WTC11 (cell line): Measurements from ENCODE around the gene MECR. TPM values are rescaled to one million over a fixed set of nuclear protein-coding genes. Genes with fewer than 3 reads are reported as not detected.

Source experiments
- ATAC-seq: fragments of 200-7000 bp; cut with Tn5 transposase; 2 replicates; pipeline ENCODE4 v1.10.0; 2021; ENCODE audit warnings: mild to moderate bottlenecking, moderate library complexity
- CTCF ChIA-PET: fragments of 300-600 bp; sonication (Branson Sonifier 250); formaldehyde crosslinking; loops from one replicate; lab custom pipeline; 2021; ENCODE audit warnings: antibody characterized with exemption; lab: Charles Lee
- POLR2A ChIA-PET: fragments of 350-600 bp; sonication (Branson Sonifier 250); formaldehyde crosslinking; loops from one replicate; lab custom pipeline; 2021; ENCODE audit warnings: antibody characterized with exemption; lab: Charles Lee
- DNase-seq: peaks from one replicate; pipeline ENCODE4 v3.0.0; 2021; ENCODE audit warnings: low spot score
- H3K27ac Mint-ChIP-seq: 2 replicates; pipeline ENCODE4 v1.8.0; 2021; ENCODE audit warnings: mixed read lengths
- H3K27me3 Mint-ChIP-seq: 2 replicates; pipeline ENCODE4 v1.8.0; 2021; ENCODE audit warnings: low read depth, mild to moderate bottlenecking, moderate library complexity, mixed read lengths
- H3K36me3 Mint-ChIP-seq: 2 replicates; pipeline ENCODE4 v1.8.0; 2021; ENCODE audit warnings: mixed read lengths
- H3K4me1 Mint-ChIP-seq: 2 replicates; pipeline ENCODE4 v1.8.0; 2022; ENCODE audit warnings: mixed read lengths
- H3K4me3 Mint-ChIP-seq: 2 replicates; pipeline ENCODE4 v1.8.0; 2021; ENCODE audit warnings: mild to moderate bottlenecking, moderate library complexity, mixed read lengths
- H3K9me3 Mint-ChIP-seq: 2 replicates; pipeline ENCODE4 v1.8.0; 2021; ENCODE audit warnings: mixed read lengths
- ATF1 ChIP-seq: sonication (generic); formaldehyde crosslinking; IDR thresholded peaks from 2 replicates; pipeline ENCODE4 v1.8.1; 2023; ENCODE audit warnings: mild to moderate bottlenecking, moderate library complexity, missing genetic modification reagents
- CBFB ChIP-seq: sonication (generic); formaldehyde crosslinking; IDR thresholded peaks from 2 replicates; pipeline ENCODE4 v1.8.1; 2022; ENCODE audit warnings: mild to moderate bottlenecking, low read depth, missing genetic modification reagents
- ESRRA ChIP-seq: sonication (generic); formaldehyde crosslinking; IDR thresholded peaks from 2 replicates; pipeline ENCODE4 v1.8.1; 2022; ENCODE audit warnings: mild to moderate bottlenecking, missing genetic modification reagents, borderline replicate concordance
- ETV6 ChIP-seq: sonication (generic); formaldehyde crosslinking; IDR thresholded peaks from 2 replicates; pipeline ENCODE4 v1.8.1; 2022; ENCODE audit warnings: mild to moderate bottlenecking, missing genetic modification reagents
- FOXJ3 ChIP-seq: sonication (generic); formaldehyde crosslinking; IDR thresholded peaks from 2 replicates; pipeline ENCODE4 v1.9.0; 2021; ENCODE audit warnings: missing genetic modification reagents, mild to moderate bottlenecking, borderline replicate concordance
- OVOL2 ChIP-seq: fragments of 250-450 bp; sonication (Bioruptor Pico); IDR thresholded peaks from 2 replicates; pipeline ENCODE4 v1.9.0; 2021; ENCODE audit warnings: mild to moderate bottlenecking, borderline replicate concordance
- PRRX2 ChIP-seq: fragments of 250-450 bp; sonication (Bioruptor Pico); IDR thresholded peaks from 2 replicates; pipeline ENCODE4 v1.8.0; 2021; ENCODE audit warnings: mild to moderate bottlenecking
- SMAD4 ChIP-seq: sonication (generic); formaldehyde crosslinking; IDR thresholded peaks from 2 replicates; pipeline ENCODE4 v1.8.0; 2022; ENCODE audit warnings: mild to moderate bottlenecking, missing genetic modification reagents
- SP1 ChIP-seq: sonication (generic); formaldehyde crosslinking; conservative IDR thresholded peaks from 2 replicates; pipeline ENCODE4 v1.8.1; 2022; ENCODE audit warnings: missing genetic modification reagents
- TEAD1 ChIP-seq: sonication (generic); formaldehyde crosslinking; IDR thresholded peaks from 2 replicates; pipeline ENCODE4 v1.8.0; 2022; ENCODE audit warnings: mild to moderate bottlenecking, missing genetic modification reagents
- ZNF317 ChIP-seq: sonication (generic); formaldehyde crosslinking; IDR thresholded peaks from 2 replicates; pipeline ENCODE4 v1.8.1; 2023; ENCODE audit warnings: low read depth, mild to moderate bottlenecking, moderate library complexity, missing genetic modification reagents, borderline replicate concordance
- ZNF423 ChIP-seq: fragments of 250-450 bp; sonication (Bioruptor Pico); IDR thresholded peaks from 2 replicates; pipeline ENCODE4 v2.1.2; 2022; ENCODE audit warnings: mild to moderate bottlenecking, moderate library complexity
- total RNA-seq: library from RNA; stranded (reverse); gene quantifications from 3 replicates; pipeline ENCODE4 v1.2.3, GENCODE V29; 2021
- TF ChIP-seq, protein P1 (sequence below): sonication (generic); formaldehyde crosslinking; IDR thresholded peaks from 2 replicates; pipeline ENCODE4 v1.8.0; 2023; ENCODE audit warnings: mild to moderate bottlenecking, missing genetic modification reagents
- TF ChIP-seq, protein P2 (sequence below): sonication (generic); formaldehyde crosslinking; IDR thresholded peaks from 2 replicates; pipeline ENCODE4 v1.8.0; 2022; ENCODE audit warnings: mild to moderate bottlenecking, missing genetic modification reagents
- TF ChIP-seq, protein P3 (sequence below): sonication (generic); formaldehyde crosslinking; conservative IDR thresholded peaks from 2 replicates; pipeline ENCODE4 v1.8.1; 2022; ENCODE audit warnings: mild to moderate bottlenecking, missing genetic modification reagents
- TF ChIP-seq, protein P4 (sequence below): sonication (generic); formaldehyde crosslinking; IDR thresholded peaks from 2 replicates; pipeline ENCODE4 v1.8.1; 2022; ENCODE audit warnings: mild to moderate bottlenecking, moderate library complexity, missing genetic modification reagents
- TF ChIP-seq, protein P5 (sequence below): fragments of 250-450 bp; sonication (Bioruptor Pico); IDR thresholded peaks from 2 replicates; pipeline ENCODE4 v1.9.0; 2021; ENCODE audit warnings: moderate library complexity, mild to moderate bottlenecking, inconsistent platforms, borderline replicate concordance
- TF ChIP-seq, protein P6 (sequence below): sonication (generic); formaldehyde crosslinking; IDR thresholded peaks from 2 replicates; pipeline ENCODE4 v1.8.1; 2023; ENCODE audit warnings: mild to moderate bottlenecking, missing genetic modification reagents

The MECR gene
- total RNA-seq, 1 experiment from 2014 or later = 37.6 TPM

DNA sequence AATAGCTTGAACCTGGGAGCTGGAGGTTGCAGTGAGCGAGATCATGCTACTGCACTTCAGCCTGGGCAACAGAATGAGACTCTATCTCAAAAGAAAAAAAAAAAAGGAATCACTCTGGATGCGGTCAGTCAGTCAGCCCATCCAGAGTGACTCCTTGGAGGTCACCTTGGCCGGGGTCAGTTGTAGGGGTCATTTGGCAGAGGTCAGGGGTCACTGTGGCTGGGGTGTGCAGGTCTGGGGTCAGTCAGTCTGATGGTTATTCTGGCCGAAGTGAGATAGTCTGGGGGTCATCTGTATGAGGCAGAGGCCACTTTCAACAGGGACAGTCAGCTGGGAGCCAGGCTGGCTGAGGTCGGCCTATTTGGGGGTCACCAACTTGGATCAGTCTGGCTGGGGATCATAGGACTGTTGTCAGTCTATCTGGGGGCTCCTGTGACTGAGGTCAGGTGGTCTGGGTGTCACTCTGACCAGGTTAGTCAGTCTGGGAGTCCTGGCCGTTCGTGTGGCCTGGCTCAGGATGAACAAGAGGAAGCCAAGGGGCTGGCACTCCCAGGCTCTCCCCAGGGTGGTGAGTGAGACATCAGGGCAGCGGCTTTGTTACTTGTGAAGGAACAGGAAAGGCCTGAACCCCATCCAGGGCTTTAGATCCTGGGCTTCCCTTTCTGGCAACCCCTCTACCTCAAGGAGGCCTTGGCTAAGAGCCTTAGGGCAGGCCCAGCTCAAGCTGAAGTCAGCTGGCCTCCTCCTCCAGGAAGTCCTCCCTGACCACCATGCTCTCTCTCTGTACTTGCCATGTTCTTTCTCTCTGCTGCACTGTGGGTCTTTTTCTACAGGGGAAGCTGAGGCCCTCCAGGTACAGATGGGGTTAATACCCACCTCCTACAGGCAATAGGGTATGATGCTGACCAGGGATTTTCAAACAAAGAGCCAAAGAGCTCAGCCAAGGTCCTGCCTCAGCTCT is 20.7 kb upstream of the MECR start:
- Mint-ChIP-seq H3K4me3 (no peak overlapping the region), H3K27ac (peak overlapping the region; percentile 73; the same call in 1 of the 2 replicates), H3K9me3 (no peaks in the 10 kb centered on the region), H3K4me1 (peaks cover 56% of the 10 kb centered on the region), H3K27me3 (no peaks in the 10 kb centered on the region; the same call in none of the 2 replicates), H3K36me3 (no peaks in the 10 kb centered on the region)
- ChIA-PET POLR2A (interaction anchor here (0.9 to 2.9 kb wide), 2 partner anchors 11 to 19 kb away, joined by 3 to 9 read pairs; no protein-coding TSS in a partner anchor), CTCF (interaction anchor here (0.5 to 1.6 kb wide), 4 partner anchors 8 to 410 kb away, joined by 3 to 5 read pairs (median 4); no protein-coding TSS in a partner anchor)
- TF ChIP-seq PRRX2 (no peak), TEAD1 (CRISPR knock-in tag) (no peak)
- DNase-seq (no peak), ATAC-seq (no peak)

DNA sequence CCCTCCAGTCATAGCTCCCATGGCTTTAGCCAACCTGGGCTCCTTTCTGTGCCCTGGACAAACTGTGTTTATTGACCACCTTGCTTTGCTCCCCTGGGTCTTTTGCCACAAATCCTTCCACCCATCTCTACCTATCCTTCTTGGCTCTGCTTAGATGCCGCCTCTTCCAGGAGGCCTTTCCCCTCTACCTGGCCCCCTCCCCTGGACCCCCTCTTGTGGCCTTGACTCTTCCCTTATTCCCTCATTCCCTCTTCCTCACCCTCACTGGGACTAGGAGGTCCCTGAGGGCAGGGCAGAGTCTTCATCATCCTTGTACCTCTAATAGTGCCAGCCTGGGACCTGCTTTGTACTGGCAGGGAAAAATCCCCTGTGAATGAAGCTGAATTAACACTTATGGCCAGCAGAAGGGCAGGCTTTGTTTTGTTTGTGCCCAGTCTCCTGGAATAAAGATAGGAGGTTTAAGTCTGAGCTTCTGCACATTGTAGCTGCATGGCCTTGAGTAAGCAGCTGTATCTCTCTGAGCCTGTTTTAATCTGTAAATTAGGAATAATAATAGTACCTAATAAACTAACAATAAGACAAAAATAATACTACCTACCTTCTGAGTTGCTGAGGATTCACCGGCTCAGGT is 19.3 kb upstream of the MECR start:
- no peak for DNase-seq
- TF ChIP-seq, protein P1, sequence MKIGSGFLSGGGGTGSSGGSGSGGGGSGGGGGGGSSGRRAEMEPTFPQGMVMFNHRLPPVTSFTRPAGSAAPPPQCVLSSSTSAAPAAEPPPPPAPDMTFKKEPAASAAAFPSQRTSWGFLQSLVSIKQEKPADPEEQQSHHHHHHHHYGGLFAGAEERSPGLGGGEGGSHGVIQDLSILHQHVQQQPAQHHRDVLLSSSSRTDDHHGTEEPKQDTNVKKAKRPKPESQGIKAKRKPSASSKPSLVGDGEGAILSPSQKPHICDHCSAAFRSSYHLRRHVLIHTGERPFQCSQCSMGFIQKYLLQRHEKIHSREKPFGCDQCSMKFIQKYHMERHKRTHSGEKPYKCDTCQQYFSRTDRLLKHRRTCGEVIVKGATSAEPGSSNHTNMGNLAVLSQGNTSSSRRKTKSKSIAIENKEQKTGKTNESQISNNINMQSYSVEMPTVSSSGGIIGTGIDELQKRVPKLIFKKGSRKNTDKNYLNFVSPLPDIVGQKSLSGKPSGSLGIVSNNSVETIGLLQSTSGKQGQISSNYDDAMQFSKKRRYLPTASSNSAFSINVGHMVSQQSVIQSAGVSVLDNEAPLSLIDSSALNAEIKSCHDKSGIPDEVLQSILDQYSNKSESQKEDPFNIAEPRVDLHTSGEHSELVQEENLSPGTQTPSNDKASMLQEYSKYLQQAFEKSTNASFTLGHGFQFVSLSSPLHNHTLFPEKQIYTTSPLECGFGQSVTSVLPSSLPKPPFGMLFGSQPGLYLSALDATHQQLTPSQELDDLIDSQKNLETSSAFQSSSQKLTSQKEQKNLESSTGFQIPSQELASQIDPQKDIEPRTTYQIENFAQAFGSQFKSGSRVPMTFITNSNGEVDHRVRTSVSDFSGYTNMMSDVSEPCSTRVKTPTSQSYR (CRISPR knock-in tag) = no peak
- TF ChIP-seq ZNF317 (CRISPR knock-in tag) (no peak), OVOL2 (no peak)
- TF ChIP-seq, all 79 proteins: peak for 0
- no peaks in the 10 kb centered on the region for H3K9me3 Mint-ChIP-seq
- ChIA-PET CTCF (interaction anchor here (0.7 to 3.1 kb wide), 4 partner anchors 10 to 33 kb away, joined by 3 to 14 read pairs (median 6); partner anchors contain the start of gene PTPRU), POLR2A (interaction anchor here (1.7 to 2.9 kb wide), 2 partner anchors 10 to 32 kb away, joined by 5 to 9 read pairs; no protein-coding TSS in a partner anchor)
- H3K27ac Mint-ChIP-seq = peak overlapping the region; percentile 96
- ATAC-seq = no peak
- peaks cover 44% of the 10 kb centered on the region for H3K4me1 Mint-ChIP-seq
- peak overlapping the region; percentile 16; the same call in 1 of the 2 replicates for H3K4me3 Mint-ChIP-seq
- no peaks in the 10 kb centered on the region for H3K36me3 Mint-ChIP-seq
- no peaks in the 10 kb centered on the region; the same call in 1 of the 2 replicates for H3K27me3 Mint-ChIP-seq

DNA sequence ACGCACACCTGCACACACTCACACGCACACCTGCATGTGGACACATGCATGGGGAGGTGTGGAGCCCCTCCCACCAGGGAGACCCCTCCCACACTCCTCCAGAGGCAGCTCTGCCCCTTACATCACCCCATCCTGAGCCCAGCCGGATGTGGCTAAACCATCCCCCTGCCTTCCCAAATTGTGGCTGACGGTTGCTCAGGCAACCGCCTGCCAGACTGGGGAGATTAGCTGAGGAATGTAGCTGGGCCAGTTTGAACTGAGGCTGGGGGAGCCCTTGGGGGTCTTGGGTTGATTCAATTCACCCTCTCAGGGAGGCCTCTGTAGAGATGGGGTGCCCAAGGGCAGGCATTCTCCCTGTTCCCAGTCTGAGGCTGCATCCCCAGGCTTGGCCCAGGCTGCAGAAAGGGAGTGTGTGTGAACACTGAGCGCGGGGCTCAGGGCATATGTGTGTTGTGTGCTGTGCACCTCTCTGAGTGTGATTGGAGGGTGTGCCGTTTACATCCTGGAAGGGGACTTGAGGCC is 18.5 kb upstream of the MECR start:
- Mint-ChIP-seq H3K27me3 (no peaks in the 10 kb centered on the region; the same call in 1 of the 2 replicates), H3K4me3 (peak overlapping the region; percentile 46), H3K27ac (peak overlapping the region; percentile 96), H3K4me1 (peaks cover 42% of the 10 kb centered on the region), H3K36me3 (no peaks in the 10 kb centered on the region), H3K9me3 (no peaks in the 10 kb centered on the region)
- DNase-seq (peak; percentile 89), ATAC-seq (peak; percentile 94)
- POLR2A ChIA-PET = interaction anchor here (0.6 to 2.9 kb wide), 5 partner anchors 9 to 76 kb away, joined by 3 to 9 read pairs (median 5); partner anchors contain the start of gene SRSF4
- CTCF ChIA-PET = interaction anchor here (0.7 to 3.1 kb wide), 7 partner anchors 10 to 83 kb away, joined by 3 to 14 read pairs (median 5); partner anchors contain the start of gene PTPRU
- TF ChIP-seq SP1 (CRISPR knock-in tag) (0 out of 2 replicates have a peak, but pooled peaks have one; percentile 30), SMAD4 (CRISPR knock-in tag) (peak; percentile 83; the same call in 1 of the 2 replicates), TEAD1 (CRISPR knock-in tag) (peak; percentile 97; the same call in 1 of the 2 replicates), CBFB (CRISPR knock-in tag) (0 out of 2 replicates have a peak, but pooled peaks have one; percentile 52), FOXJ3 (CRISPR knock-in tag) (no peak), ETV6 (CRISPR knock-in tag) (peak; percentile 85), ZNF423 (CRISPR knock-in tag) (peak; percentile 82), ZNF317 (CRISPR knock-in tag) (no peak), ESRRA (no peak), ATF1 (CRISPR knock-in tag) (no peak)
- TF ChIP-seq, protein P2, sequence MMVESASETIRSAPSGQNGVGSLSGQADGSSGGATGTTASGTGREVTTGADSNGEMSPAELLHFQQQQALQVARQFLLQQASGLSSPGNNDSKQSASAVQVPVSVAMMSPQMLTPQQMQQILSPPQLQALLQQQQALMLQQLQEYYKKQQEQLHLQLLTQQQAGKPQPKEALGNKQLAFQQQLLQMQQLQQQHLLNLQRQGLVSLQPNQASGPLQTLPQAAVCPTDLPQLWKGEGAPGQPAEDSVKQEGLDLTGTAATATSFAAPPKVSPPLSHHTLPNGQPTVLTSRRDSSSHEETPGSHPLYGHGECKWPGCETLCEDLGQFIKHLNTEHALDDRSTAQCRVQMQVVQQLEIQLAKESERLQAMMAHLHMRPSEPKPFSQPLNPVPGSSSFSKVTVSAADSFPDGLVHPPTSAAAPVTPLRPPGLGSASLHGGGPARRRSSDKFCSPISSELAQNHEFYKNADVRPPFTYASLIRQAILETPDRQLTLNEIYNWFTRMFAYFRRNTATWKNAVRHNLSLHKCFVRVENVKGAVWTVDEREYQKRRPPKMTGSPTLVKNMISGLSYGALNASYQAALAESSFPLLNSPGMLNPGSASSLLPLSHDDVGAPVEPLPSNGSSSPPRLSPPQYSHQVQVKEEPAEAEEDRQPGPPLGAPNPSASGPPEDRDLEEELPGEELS (CRISPR knock-in tag) = peak; percentile 81; the same call in 1 of the 2 replicates
- TF ChIP-seq, protein P3, sequence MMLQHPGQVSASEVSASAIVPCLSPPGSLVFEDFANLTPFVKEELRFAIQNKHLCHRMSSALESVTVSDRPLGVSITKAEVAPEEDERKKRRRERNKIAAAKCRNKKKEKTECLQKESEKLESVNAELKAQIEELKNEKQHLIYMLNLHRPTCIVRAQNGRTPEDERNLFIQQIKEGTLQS (CRISPR knock-in tag) = no peak
- TF ChIP-seq, protein P4, sequence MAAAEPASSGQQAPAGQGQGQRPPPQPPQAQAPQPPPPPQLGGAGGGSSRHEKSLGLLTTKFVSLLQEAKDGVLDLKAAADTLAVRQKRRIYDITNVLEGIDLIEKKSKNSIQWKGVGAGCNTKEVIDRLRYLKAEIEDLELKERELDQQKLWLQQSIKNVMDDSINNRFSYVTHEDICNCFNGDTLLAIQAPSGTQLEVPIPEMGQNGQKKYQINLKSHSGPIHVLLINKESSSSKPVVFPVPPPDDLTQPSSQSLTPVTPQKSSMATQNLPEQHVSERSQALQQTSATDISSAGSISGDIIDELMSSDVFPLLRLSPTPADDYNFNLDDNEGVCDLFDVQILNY (CRISPR knock-in tag) = no peak
- TF ChIP-seq, protein P5, sequence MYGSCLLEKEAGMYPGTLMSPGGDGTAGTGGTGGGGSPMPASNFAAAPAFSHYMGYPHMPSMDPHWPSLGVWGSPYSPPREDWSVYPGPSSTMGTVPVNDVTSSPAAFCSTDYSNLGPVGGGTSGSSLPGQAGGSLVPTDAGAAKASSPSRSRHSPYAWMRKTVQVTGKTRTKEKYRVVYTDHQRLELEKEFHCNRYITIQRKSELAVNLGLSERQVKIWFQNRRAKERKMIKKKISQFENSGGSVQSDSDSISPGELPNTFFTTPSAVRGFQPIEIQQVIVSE (CRISPR knock-in tag) = no peak
- TF ChIP-seq, protein P6, sequence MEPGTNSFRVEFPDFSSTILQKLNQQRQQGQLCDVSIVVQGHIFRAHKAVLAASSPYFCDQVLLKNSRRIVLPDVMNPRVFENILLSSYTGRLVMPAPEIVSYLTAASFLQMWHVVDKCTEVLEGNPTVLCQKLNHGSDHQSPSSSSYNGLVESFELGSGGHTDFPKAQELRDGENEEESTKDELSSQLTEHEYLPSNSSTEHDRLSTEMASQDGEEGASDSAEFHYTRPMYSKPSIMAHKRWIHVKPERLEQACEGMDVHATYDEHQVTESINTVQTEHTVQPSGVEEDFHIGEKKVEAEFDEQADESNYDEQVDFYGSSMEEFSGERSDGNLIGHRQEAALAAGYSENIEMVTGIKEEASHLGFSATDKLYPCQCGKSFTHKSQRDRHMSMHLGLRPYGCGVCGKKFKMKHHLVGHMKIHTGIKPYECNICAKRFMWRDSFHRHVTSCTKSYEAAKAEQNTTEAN (CRISPR knock-in tag) = peak; percentile 93; the same call in 1 of the 2 replicates
